DOHH2 (cell line): ENCODE results near the gene VSNL1.

Experiments used
- CTCF ChIP-seq: fragments of 200-600 bp; sonication (generic); IDR thresholded peaks from one replicate; pipeline ENCODE4 v1.5.1; 2014; ENCODE audit warnings: antibody characterized with exemption, mild to moderate bottlenecking, low read depth, low read length; ENCODE audit not compliant: poor library complexity, severe bottlenecking
- EZH2phosphoT487 ChIP-seq: fragments of 200-600 bp; sonication (generic); IDR thresholded peaks from 2 replicates; pipeline ENCODE4 v1.6.1; 2017; ENCODE audit warnings: borderline replicate concordance, mild to moderate bottlenecking, antibody characterized with exemption, low read length, moderate library complexity, mixed read lengths

- TF ChIP-seq CTCF: no peak
- TF ChIP-seq EZH2phosphoT487: no peak
Observed at GRCh38 chr2:17538844-17539554, 1.5 kb upstream of the VSNL1 start.
